ENCODE results near the gene HSH2D. TPM values are rescaled to one million over a fixed set of nuclear protein-coding genes. Genes with fewer than 3 reads are reported as not detected.
"Not testable (repeated sequence)": the region's sequence is repeated elsewhere in the genome, so short reads cannot be mapped to it uniquely, and the experiment has no call there.

Gene HSH2D
- total and polyA plus RNA-seq, 2 experiments from 2014 or later: 3.5 to 4.0 TPM

DNA sequence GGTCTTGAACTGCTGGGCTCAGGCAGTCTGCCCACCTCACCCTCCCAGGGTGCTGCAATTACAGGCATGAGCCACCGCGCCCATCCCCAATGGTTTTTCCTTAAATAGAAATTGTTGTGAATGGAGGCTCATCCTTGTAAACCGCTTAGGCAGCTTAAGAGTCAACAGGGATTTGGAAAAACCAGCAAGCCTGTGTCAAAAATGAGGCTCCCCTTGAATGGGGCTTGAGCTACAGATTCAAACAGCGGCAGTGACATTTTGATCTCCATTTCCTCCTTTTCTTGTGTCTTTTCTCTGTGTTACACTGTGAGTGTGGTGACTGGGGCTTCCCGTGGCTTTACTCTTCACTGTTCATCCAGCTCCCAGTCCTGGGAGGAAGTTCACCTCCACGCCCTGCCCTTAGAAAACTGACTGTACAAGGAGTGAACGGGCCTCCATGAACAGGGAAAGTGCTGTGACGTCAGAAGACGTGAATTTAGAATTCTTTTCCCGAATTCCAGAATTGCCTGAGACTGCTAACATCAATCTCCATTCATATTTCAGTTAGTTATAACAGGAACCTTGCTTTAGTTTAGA is 47.1 kb upstream of the HSH2D start:
- no peak overlapping the region for H3K4me2 ChIP-seq
- no peaks in the 10 kb centered on the region for H3K27me3 ChIP-seq
- peak overlapping the region; percentile 57 for H3K27ac ChIP-seq
- H3K79me2 ChIP-seq: peaks cover 18% of the 10 kb centered on the region
- TF ChIP-seq EZH2 (IDR thresholded peaks at IDR 0.05; ENCODE audit: borderline replicate concordance): no peak
- no peak for TF ChIP-seq EZH2phosphoT487 (IDR thresholded peaks at IDR 0.05; ENCODE audit: low read depth, severe bottlenecking, unreplicated experiment)
- no peak for TF ChIP-seq CTCF (IDR thresholded peaks at IDR 0.05; ENCODE audit: poor library complexity)
- no peaks in the 10 kb centered on the region for H4K20me1 ChIP-seq (ENCODE audit: insufficient read depth, poor library complexity, severe bottlenecking)
- WGBS (ENCODE audit: low lambda C conversion rate, missing lambda C conversion rate): 83% methylated on average over 10 of the region's 10 CpGs
- H2AFZ ChIP-seq: no peak overlapping the region
- DNase-seq (ENCODE audit: low spot score): no peak
- H3K4me1 ChIP-seq (ENCODE audit: insufficient read depth): peaks cover 19% of the 10 kb centered on the region
- H3K4me3 ChIP-seq: no peak overlapping the region
- H3K9me2 ChIP-seq (replicated peaks; ENCODE audit: insufficient read depth): no peaks in the 10 kb centered on the region
- no peaks in the 10 kb centered on the region for H3K9me3 ChIP-seq (ENCODE audit: low read depth)
- H3K36me3 ChIP-seq (replicated peaks; ENCODE audit: insufficient read depth, low read depth): no peaks in the 10 kb centered on the region

GRCh38 chr19:16098416-16098768 is 45.1 kb upstream of the HSH2D start:
- no peak overlapping the region for H3K4me3 ChIP-seq
- H3K79me2 ChIP-seq: peaks cover 10% of the 10 kb centered on the region
- 74% methylated on average over 6 of the region's 6 CpGs for WGBS (ENCODE audit: low lambda C conversion rate, missing lambda C conversion rate)
- no peak overlapping the region for H2AFZ ChIP-seq
- no peaks in the 10 kb centered on the region for H3K36me3 ChIP-seq (replicated peaks; ENCODE audit: insufficient read depth, low read depth)
- DNase-seq (ENCODE audit: low spot score): no peak
- H3K9me3 ChIP-seq (ENCODE audit: low read depth): no peaks in the 10 kb centered on the region
- H4K20me1 ChIP-seq (ENCODE audit: insufficient read depth, poor library complexity, severe bottlenecking): no peaks in the 10 kb centered on the region
- H3K9me2 ChIP-seq (replicated peaks; ENCODE audit: insufficient read depth): no peaks in the 10 kb centered on the region
- no peaks in the 10 kb centered on the region for H3K27me3 ChIP-seq
- H3K27ac ChIP-seq: peak overlapping the region; percentile 82
- TF ChIP-seq CTCF (IDR thresholded peaks at IDR 0.05; ENCODE audit: poor library complexity) (no peak), EZH2phosphoT487 (IDR thresholded peaks at IDR 0.05; ENCODE audit: low read depth, severe bottlenecking, unreplicated experiment) (no peak), EZH2 (IDR thresholded peaks at IDR 0.05; ENCODE audit: borderline replicate concordance) (no peak)
- peaks cover 26% of the 10 kb centered on the region for H3K4me1 ChIP-seq (ENCODE audit: insufficient read depth)
- no peak overlapping the region for H3K4me2 ChIP-seq

GRCh38 chr19:16098821-16099220 is 44.7 kb upstream of the HSH2D start:
- Histone ChIP-seq H3K27ac (peak overlapping the region; percentile 55), H3K4me1 (ENCODE audit: insufficient read depth) (peaks cover 26% of the 10 kb centered on the region), H2AFZ (no peak overlapping the region), H3K9me2 (replicated peaks; ENCODE audit: insufficient read depth) (no peaks in the 10 kb centered on the region), H3K27me3 (no peaks in the 10 kb centered on the region), H3K4me3 (no peak overlapping the region), H3K4me2 (no peak overlapping the region), H3K36me3 (replicated peaks; ENCODE audit: insufficient read depth, low read depth) (no peaks in the 10 kb centered on the region), H3K9me3 (ENCODE audit: low read depth) (no peaks in the 10 kb centered on the region), H4K20me1 (ENCODE audit: insufficient read depth, poor library complexity, severe bottlenecking) (no peaks in the 10 kb centered on the region), H3K79me2 (peaks cover 10% of the 10 kb centered on the region)
- 95% methylated on average over 6 of the region's 6 CpGs for WGBS (ENCODE audit: low lambda C conversion rate, missing lambda C conversion rate)
- no peak for TF ChIP-seq CTCF (IDR thresholded peaks at IDR 0.05; ENCODE audit: poor library complexity)
- TF ChIP-seq EZH2phosphoT487 (IDR thresholded peaks at IDR 0.05; ENCODE audit: low read depth, severe bottlenecking, unreplicated experiment): no peak
- TF ChIP-seq EZH2 (IDR thresholded peaks at IDR 0.05; ENCODE audit: borderline replicate concordance): no peak
- DNase-seq (ENCODE audit: low spot score): no peak

DNA sequence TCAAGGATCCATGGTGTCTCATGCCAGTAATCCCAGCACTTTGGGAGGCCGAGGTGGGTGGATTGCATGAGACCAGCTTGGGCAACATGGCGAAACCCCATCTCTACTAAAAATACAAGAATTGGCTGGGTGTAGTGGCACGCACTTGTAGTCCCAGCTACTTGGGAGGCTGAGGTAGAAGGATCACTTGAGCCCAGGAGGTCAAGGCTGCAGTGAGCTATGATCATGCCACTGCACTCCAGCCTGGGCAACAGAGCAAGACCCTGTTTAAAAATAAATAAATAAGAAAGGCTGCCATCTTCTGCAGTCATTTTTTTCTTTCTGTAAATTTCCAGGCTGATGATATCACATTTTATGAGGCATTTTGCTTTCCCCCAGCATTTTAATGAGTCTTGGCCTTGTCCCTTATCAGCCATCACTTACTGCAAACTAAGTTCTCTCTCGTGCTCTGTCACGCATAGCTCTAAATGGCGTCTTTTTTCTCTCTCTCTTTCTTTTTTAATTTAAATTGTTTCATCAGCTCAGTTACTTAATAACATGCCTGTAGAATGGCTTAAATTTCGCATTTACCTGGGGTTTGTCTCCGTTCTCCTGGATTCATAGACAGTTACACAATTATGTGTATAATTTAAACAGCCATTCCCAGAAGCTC is 44.0 kb upstream of the HSH2D start:
- Histone ChIP-seq H3K79me2 (peaks cover 10% of the 10 kb centered on the region), H3K4me1 (ENCODE audit: insufficient read depth) (peaks cover 22% of the 10 kb centered on the region), H3K27ac (peak overlapping the region; percentile 80)
- not testable (repeated sequence) for H3K4me2 ChIP-seq; H3K36me3 ChIP-seq (replicated peaks; ENCODE audit: insufficient read depth, low read depth); H3K27me3 ChIP-seq; H3K9me2 ChIP-seq (replicated peaks; ENCODE audit: insufficient read depth); H2AFZ ChIP-seq; H3K9me3 ChIP-seq (ENCODE audit: low read depth); H3K4me3 ChIP-seq; H4K20me1 ChIP-seq (ENCODE audit: insufficient read depth, poor library complexity, severe bottlenecking); DNase-seq (ENCODE audit: low spot score)
- WGBS (ENCODE audit: low lambda C conversion rate, missing lambda C conversion rate): 80% methylated on average over 8 of the region's 8 CpGs
